ENCODE data around the gene TM6SF1.
"Not testable (repeated sequence)": the region's sequence is repeated elsewhere in the genome, so short reads cannot be mapped to it uniquely, and the experiment has no call there.

The TM6SF1 gene

DNA sequence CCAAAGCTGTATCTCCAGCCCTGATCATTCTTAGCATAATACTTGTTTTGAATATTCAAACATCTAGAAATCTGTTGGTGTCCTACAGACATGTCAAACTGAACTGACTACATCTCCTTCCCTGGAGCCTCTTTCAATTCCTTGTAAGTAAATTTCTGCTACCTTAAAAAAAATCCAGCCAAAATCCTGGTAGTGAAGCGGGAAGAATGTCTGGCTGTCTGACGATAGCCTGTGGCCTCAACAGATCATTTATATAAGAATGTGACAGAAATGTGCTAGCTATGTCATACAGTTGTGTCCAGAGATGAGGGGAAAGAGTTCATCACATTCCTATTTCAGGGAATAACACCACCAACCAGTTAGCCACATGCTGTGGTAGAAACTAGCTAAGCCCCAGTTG lies 18.6 kb upstream of the TM6SF1 start:
- no peak for DNase-seq (ENCODE audit: low read depth in 2 of 2)

DNA sequence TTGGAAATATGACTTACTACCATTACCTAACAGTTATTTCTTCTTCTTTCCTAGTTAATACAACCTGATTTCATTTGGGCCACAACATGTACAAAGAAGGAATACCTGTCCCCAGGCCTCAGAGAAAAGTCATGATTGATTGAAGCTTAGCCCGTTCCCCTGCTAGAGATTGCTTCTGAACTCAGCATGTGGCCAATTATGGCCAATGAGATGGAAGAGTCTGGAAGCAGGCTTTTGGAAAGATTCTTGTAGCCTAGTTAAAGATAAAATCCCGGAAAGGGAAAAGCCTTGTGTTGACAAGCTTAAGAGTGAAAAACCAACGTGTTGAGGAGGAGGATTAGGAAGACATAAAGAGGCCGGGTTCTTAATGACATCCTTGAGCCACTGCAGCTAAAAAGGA lies 17.0 kb upstream of the TM6SF1 start:
- no peak for DNase-seq (ENCODE audit: low read depth in 2 of 2)

DNA sequence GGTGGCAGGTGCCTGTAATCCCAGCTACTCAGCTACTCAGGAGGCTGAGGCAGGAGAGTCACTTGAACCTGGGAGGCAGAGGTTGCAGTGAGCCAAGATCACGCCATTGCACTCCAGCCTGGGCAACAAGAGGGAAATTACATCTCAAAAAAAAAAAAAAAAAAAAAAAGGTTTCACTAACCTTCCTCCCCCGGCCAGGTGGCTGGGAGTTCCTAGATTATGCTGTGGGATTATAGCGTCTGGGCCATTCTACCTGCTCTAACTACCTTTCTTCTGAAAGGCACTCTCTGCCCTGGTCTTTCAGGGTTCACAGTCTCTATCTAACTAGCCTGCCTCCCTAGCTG lies 15.5 kb upstream of the TM6SF1 start:
- not testable (repeated sequence) for DNase-seq (ENCODE audit: low read depth in 2 of 2)

GRCh38 chr15:83092309-83092976 lies 15.0 kb upstream of the TM6SF1 start:
- no peak for DNase-seq (ENCODE audit: low read depth in 2 of 2)

- no peak for DNase-seq (ENCODE audit: low read depth in 2 of 2)
Measured at GRCh38 chr15:83094583-83094982, 12.9 kb upstream of the TM6SF1 start.

DNA sequence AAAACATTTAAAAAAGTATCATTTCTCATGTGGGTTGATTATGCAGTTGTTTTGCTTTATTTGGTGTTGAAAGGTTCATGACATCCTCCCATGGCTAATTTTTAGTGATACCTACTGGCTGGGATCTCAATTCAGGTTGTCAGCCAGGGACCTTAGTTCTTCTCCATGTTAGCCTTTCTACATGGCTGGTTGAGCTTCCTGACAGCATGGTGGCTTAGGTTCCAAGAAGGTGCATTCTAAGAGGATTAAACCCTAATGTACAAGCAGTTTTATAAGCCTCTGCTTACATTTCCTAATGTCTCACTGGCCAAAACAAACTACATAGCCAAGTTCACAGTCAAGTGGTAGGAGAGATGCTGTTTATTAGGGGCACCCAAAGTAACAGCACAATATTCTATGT lies 9.4 kb upstream of the TM6SF1 start:
- DNase-seq (ENCODE audit: low read depth in 2 of 2), result no peak

DNA sequence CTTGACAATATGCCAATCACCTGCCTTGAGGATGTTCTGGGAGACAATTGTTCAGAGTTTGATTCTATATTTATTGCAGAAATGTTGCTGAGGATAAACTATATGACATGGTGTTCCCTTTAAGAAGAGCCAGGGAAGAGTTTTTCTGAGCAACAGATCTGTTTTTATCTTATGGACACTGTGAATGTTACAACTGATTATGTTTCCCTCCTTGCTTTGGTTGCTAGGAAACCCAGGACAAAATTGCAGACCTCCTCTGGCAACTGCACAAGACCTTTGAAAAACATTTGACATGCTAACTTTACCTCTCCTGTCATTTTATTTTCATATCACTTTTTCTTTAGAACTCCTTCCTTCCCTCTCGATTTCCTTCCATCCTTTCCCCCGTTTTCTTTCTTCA lies 8.2 kb upstream of the TM6SF1 start:
- no peak for DNase-seq (ENCODE audit: low read depth in 2 of 2)

DNA sequence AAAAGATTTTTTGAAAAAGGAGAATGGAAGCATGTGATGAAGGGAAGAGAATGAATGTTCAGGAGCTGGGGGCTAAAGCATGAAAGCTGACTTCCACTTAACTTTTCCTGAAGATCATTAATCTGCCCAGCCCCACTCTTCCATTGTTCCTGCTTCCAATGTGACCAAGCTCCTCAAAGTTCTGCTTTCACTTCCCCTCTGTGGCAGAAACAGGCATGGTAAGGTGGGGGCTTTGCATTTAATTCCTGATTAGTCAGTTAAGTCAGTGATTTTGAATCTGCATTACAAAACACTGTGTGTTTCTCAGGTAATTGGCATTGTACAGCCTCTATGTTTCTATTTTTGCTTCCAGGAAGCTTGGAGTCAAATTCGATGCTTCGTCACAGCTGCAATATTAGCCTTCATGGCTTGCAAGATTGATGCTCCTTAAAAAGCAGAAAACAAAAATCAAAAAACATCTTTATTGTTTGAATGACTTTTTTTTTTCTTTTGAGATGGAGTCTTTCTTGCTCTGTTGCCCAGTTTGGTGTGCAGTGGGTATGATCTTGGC lies 7.3 kb upstream of the TM6SF1 start:
- no peak for DNase-seq (ENCODE audit: low read depth in 2 of 2)

DNA sequence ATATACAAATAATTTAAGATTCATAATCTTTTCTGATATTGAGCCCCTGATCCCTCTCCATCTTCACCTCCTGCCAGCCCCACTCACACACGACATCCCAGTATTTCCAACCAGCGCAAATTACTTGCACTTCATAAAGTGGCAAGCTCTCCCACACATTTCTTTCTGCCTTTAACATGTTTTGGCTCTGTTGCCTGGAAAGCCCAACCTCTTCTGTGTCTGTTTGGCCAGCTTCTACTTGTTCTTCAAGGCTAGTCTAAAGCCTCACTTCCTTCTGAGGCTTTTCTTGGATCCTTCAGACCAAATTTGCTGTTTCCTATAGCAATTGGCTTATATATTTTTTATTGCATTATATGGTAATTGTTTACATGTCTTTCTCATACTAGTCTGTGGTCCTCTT lies 5.1 kb upstream of the TM6SF1 start:
- no peak for DNase-seq (ENCODE audit: low read depth in 2 of 2)

DNA sequence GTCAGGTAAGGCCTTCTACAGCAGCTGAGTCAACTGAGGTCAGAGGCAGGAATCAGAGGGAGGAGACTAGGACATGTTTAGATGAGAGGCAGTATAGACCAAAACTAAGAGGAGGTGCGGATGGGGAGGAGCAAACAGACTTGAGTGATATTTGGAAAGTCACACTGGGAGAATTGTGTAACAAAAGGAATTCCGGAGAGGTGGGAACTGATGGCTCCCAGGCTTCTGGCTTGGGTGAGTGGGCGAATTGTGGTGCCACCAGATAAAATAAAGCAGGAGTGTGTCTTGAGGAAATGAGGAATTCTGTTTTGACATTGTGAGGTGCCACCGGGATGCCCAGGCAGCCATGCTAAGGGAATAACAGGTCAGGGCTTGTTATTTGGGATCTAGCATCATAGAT lies 3.3 kb upstream of the TM6SF1 start:
- DNase-seq (ENCODE audit: low read depth in 2 of 2), result no peak

DNA sequence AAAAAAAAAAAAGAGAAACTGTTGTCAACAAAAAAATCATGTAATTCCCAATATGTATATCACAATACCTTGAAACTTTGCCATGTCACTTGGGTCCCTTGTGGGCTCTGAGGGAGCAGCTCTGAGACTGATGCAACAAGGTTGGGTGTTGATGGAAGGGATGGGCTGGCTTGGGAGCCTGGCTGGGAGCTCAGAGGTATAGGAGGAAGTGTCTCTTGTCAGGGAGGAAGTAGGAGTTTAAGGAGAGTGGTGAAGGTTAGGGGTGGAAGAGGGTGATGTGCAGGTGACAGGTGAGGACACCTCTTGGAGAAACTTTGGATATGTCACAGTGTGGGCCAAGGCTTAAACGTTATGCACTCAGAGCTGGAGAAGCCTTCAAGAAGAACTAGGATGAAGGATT lies 2.0 kb upstream of the TM6SF1 start:
- DNase-seq (ENCODE audit: low read depth in 2 of 2), result no peak

- DNase-seq (ENCODE audit: low read depth in 2 of 2), result no peak
Measured at GRCh38 chr15:83107841-83108181, 366 bp downstream of the TM6SF1 start.

- no peak for DNase-seq (ENCODE audit: low read depth in 2 of 2)
Measured at GRCh38 chr15:83108266-83109219, 1.1 kb downstream of the TM6SF1 start.

DNA sequence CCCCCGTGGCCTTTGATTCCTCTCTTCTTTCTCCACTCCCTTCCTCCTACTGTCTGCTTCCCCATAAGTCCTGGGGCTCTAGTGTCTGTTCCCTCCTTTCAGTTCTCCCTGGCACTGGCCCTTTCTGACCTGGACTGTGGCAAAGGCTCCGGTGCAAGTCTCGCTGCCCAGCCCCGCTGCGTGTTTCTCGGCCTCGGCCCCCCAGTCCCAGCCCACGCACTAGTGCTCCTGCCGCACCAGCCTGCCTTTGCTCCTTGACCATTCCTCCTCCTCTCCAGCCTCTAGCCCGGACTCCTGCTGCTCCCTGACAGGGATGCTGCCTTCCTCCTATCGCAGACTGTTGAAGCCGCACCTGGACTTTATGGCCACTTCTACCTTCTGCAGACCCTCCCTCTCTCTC lies 2.1 kb downstream of the TM6SF1 start:
- no peak for DNase-seq (ENCODE audit: low read depth in 2 of 2)

DNA sequence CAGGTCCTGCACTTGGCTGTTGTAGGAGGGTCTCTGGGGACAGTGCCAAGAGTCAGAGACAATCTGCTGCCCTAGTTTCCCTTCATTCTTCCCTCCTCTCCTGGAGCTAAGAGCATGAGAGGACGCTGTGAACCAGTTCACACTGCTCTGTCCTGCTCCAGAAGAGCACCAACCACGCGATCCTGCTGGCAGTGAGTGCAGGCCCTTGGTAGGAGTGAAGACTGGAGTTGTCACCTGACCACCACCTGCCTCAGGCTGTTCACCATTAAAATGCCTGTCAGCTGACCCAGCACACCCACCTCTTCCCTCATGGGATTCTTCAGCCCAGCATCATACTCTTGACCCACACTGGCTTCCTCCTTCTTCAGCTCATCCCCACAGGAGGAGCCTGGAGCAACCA lies 2.9 kb downstream of the TM6SF1 start:
- DNase-seq (ENCODE audit: low read depth in 2 of 2), result no peak

GRCh38 chr15:83111149-83111548 lies 3.7 kb downstream of the TM6SF1 start:
- DNase-seq (ENCODE audit: low read depth in 2 of 2), result no peak

DNA sequence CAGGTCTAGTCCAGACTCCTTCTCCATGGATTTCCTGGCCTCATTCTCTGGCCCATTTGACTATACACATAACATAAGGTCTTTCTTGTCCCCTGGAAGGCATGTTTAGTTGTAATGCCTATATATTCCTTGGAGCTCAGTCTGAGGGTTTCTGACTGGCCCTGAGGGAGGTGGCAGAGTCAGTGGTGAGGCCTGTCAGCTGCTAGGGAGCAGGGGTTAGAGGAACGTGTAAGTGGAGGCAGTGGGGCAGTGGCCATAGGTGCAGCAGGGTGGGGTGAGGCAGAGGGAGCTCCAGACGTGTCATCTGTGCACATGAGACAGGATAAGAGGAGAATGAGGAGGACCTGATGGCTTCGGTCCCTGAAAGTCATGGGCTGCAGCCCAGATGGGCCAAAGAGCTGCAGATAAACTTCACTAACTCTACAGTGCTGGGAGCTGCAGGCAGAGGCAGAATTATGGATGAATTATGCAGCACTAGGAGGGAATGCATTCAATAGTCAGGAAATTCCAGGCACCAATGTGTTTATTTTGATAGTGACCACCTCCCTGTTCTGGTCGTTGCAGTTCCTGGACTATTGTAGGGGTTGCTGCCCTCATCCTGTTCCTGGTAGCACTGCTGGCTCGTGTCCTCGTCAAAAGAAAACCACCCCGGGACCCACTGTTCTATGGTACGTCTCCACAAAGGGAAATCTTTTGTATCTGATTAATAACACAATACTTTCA lies 4.9 kb downstream of the TM6SF1 start:
- no peak for DNase-seq (ENCODE audit: low read depth in 2 of 2)

- no peak for DNase-seq (ENCODE audit: low read depth in 2 of 2)
Measured at GRCh38 chr15:83112956-83113299, 5.5 kb downstream of the TM6SF1 start.

- DNase-seq (ENCODE audit: low read depth in 2 of 2), result no peak
Measured at GRCh38 chr15:83113881-83114674, 6.6 kb downstream of the TM6SF1 start.

- DNase-seq (ENCODE audit: low read depth in 2 of 2), result no peak
Measured at GRCh38 chr15:83114856-83115255, 7.4 kb downstream of the TM6SF1 start.

GRCh38 chr15:83115410-83115809 lies 8.0 kb downstream of the TM6SF1 start:
- no peak for DNase-seq (ENCODE audit: low read depth in 2 of 2)

Measured in stimulated activated CD8-positive, alpha-beta memory T cell treated with anti-CD3 and anti-CD28 coated beads, Interleukin-15, amount 100 ng/mL, for 48 hours (primary cell).